Left kidney (tissue), 2 donors: ENCODE measurements around the gene SSX2IP. TPM values are rescaled to one million over a fixed set of nuclear protein-coding genes. Genes with fewer than 3 reads are reported as not detected.
"Not testable (repeated sequence)": the region's sequence is repeated elsewhere in the genome, so short reads cannot be mapped to it uniquely, and the experiment has no call there.

Source experiments
- DNase-seq: peaks from one replicate; pipeline ENCODE4 v3.0.0-alpha.2; 2013
- polyA plus RNA-seq: library from polyadenylated mRNA; unstranded; fragments of 120-200 nt; gene quantifications from one replicate; pipeline ENCODE4 v1.2.1, GENCODE V29; 2013; ENCODE audit not compliant: insufficient read length

The SSX2IP gene
- polyA plus RNA-seq, 1 donor: 48.5 TPM

DNA sequence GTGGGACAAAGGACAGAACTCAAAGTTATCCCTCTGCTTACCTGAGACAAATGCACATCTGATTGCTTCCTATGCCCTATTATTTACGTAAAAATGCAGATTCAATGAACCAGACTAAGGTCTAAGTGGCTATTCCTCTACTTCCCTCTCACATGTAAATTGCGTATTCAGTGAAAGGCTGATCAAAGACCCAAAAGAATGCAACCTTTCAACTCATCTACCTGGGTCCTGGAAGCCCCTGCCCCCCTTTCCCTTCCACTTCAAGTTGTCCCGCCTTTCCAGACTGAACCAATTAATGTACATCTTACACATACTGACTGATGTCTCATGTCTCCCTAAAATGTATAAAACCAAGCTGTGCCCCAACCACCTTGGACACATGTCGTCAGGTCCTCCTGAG lies 14.6 kb downstream of the SSX2IP start:
- no peak for DNase-seq

DNA sequence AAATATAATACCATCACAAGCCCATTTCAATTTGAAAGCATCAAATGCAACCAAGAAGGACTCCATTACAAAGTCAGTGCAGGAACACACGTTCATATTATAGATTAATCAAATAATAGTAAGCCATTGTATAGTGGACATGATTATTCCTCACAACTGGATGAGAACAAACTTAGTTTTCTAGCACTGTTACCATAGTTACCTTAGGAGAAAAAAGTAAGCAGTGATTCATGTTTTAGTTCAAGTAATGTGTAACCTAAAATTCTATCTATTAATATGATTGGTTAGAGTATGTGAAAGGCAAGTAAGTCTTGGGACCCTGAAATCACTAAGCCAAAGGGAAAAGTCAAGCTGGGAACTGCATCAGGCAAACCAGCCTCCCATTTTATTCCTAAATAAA lies 15.2 kb downstream of the SSX2IP start:
- DNase-seq: no peak

DNA sequence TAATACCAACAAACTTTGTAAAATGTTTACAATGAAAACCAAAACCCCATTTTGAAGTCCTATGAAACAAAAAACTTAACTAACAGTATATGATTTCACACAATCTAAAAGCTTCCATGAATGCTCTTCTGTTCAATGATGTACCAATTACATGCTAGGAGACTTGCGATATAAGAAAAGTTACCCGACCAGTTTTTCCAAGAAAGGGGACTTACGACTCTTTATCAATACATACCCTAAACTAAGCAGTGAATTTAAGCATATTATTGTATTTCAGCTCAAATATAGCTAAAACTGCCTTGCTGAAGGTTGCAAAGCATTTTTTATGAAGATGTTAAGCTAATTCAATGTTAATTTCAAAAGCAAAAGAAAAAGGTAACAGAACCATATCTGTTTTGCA lies 15.6 kb downstream of the SSX2IP start:
- no peak for DNase-seq

GRCh38 chr1:84674021-84674420 lies 16.2 kb downstream of the SSX2IP start:
- DNase-seq: no peak

DNA sequence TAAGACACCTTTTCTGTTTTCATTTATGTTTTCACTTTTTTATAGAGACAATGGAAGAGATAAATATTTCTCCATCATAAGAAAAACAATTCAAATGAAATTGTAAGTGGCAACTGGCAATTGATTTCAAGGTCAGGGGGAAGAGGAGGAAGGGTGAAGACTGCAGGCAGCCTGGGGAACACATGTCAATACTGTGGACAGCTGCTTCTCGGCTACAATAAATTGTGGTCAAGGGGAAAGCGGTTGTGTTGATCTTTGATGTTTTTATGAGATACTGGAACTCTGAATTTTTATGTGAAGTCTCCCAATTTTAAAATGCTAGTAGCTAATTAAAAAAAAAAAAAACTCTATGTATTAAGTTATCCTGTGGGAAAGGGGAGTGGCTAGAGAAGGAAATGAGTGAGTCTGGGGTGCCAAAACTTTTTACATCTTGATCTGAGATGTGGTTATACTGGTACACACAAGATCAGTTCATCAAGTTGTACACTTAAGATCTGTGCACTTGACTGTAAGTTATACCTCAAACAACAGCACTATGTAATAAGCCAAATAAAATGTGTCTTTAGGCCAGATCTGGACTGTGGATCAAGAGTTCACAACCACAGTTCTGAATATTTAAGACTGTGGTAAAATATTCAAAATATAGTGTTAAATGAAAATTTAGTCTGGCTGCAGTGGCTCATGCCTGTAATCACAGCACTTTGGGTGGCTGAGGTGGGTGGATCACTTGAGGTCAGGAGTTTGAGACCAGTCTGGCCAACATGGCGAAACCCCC lies 18.0 kb downstream of the SSX2IP start:
- DNase-seq: no peak

DNA sequence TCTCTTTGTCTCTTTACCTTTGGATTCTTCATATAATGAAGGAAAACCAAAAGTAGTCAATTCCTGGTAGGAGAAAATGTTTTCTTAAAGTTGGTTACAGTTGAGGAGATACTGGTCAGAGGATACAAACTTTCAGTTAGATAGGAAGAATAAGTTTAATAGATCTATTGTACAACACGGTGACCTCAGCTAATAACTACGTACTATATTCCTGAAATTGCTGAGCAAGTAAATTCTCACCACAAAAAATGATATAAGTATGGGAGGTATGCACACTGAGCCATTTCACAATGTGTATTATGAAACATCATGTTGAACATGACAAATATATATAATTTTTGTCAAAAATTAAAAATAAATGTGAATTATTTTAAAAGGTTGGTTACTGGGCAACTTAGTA lies 20.4 kb downstream of the SSX2IP start:
- DNase-seq: no peak

DNA sequence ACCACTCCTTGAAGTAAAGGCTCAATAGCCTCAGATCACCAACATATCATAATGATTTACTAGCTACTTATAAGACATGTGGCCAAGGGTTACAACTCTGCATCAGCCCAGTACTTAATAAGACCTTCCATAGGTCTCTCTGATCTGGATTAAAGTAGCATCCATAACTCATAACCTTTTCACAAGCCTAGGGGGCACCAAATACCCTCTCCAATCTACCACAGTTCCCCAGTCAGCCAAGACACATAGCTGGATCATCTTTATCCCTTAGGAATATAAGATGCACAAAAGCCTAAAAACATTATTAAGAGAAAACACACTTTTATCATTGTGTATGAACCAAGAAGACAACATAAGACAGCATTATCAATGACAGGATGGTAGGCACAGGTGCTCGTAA lies 22.1 kb downstream of the SSX2IP start:
- no peak for DNase-seq

GRCh38 chr1:84665703-84666317 lies 24.5 kb downstream of the SSX2IP start:
- DNase-seq: no peak

DNA sequence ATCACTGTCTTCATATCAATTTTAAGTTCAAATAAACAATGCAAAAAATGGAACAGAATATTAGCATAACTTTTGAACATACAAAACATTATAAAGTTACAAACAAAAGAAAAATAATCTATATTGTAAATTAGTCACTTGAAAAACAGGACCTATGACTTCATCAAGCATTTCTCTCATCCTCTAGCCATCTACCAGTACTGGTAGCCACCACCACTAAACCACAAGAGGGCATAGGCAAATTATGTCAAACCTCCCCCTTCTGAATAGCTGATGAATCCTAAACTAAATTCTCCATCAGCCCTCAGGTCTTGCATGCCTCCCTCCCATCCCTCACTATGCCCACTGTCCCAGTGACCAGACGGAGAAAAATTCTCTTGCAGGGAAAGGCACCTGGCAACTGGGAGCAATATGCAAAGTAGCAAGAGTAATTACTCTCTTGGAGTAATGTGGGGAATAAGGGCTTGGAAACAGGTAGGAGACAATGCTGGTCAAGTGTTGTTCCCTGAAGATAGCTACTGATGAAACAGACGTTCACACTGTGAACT lies 37.1 kb downstream of the SSX2IP start:
- no peak for DNase-seq

GRCh38 chr1:84644472-84644871 lies 45.8 kb downstream of the SSX2IP start:
- DNase-seq: no peak

GRCh38 chr1:84643183-84643582 lies 47.1 kb downstream of the SSX2IP start:
- no peak for DNase-seq

- no peak for DNase-seq
These were observed 47.5 kb downstream of the SSX2IP start for GRCh38 chr1:84642774-84643173.

DNA sequence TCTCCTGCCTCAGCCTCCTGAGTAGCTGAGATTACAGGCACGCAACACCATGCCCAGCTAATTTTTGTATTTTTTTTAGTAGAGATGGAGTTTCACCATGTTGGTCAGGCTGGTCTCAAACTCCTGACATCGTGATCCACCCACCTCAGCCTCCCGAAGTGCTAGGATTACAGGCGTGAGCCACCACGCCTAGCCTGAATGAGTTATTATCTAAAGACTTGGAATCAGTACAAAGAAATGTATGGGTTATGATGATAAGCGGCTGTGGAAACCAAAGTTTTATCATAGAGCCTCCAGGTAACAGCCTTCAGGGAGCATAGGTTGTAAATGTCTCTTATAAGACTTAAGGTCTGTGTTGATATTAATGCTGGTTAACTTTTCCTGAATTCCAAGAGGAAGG lies 50.5 kb downstream of the SSX2IP start:
- not testable (repeated sequence) for DNase-seq

- no peak for DNase-seq
These were observed 54.8 kb downstream of the SSX2IP start for GRCh38 chr1:84635429-84635828.

GRCh38 chr1:84634536-84635205 lies 55.6 kb downstream of the SSX2IP start:
- peak; percentile 32 for DNase-seq

DNA sequence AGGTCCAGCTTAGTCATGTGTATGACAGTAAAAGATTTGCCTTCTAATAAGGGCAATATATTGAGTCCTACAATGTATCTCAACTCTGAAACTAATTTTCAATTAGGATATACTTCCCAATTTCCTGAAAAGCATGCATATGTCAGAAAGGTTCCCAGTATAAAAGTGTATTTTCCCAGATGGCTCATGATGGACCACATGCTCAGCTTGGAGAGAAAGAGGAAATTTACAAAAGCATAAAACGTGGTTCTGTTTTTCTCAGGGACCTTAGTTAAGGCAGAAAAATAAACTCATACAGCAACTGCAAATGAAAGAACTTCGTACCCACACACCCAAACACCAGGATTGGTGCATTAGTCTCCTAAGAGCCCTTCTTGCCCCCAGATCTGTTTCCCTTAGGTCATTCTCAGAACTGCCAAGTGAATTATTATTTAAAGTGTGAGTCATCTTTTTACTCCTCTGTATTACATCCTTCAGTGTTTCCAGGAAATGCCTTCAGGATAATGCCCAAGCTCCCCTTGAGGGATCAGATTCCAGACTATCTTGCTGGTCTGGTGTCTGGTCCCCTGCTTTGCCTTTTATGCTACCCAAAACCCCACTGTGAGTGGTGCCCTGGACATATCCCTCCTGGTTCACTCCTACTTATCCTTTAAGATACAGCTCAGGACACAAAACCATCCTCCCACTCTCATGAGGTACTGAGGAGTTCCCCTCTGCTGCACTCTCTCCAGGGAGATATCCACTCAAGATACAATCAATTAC lies 57.4 kb downstream of the SSX2IP start:
- peak; percentile 18 for DNase-seq

DNA sequence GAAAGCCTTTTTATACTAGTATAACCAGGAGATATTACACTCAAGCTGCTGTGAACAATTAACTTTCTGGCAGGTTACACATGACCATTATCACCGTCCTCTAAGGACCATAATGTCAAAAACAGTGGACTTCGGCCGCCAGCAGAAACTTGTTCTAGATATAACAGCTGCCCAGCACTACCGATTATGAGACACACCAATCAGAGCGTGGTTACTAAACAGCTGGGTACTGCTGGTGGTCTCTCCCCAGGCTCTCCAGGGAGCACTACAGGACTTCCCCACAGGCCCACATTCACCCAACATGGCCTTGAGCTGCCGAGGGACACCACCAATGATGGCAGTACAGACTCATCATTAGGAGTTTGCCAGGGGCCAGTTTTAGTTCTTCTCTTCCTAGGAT lies 58.1 kb downstream of the SSX2IP start:
- DNase-seq: no peak

DNA sequence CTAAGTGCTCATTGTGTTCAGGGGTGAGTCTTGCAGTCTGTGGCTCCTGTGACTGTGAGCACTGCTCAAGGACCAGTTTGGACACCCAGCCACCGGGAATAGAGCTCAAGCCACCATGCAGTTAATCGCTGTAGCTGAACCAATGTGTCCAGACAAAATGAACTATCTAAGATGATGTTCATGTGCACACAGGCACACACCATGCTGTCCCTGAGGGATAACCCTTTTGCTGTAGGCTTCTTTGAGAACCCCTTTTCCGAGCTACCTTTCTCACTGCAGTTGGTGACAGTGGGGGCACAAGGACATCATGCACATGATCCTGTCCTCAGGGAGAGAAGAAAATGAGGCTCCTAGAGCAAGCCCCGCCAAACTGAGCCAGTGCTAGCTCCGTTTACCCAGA lies 65.4 kb downstream of the SSX2IP start:
- no peak for DNase-seq

DNA sequence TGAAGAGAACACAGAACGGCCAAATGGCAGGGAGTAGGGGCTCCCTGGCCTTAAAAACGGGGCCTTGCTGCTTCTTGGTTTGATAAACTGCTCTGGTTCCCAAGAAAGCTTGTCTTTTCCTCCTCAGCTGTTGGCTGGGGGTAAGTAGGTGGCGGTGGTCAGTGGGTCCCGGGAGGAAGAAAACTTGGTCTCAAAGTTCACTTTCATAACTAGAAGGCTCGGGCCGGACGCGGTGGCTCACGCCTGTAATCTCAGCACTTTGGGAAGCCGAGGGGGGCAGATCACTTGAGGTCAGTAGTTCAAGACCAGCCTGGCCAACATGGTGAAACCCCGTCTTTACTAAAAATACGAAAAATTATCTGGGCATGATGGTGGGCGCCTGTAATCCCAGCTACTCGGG lies 68.7 kb downstream of the SSX2IP start:
- no peak for DNase-seq

- peak; percentile 85 for DNase-seq
These were observed 69.4 kb downstream of the SSX2IP start for GRCh38 chr1:84620720-84621313.

- no peak for DNase-seq
These were observed 70.7 kb downstream of the SSX2IP start for GRCh38 chr1:84619383-84620102.
